ENCODE results near the gene ADARB2.

- TF ChIP-seq, protein P1, sequence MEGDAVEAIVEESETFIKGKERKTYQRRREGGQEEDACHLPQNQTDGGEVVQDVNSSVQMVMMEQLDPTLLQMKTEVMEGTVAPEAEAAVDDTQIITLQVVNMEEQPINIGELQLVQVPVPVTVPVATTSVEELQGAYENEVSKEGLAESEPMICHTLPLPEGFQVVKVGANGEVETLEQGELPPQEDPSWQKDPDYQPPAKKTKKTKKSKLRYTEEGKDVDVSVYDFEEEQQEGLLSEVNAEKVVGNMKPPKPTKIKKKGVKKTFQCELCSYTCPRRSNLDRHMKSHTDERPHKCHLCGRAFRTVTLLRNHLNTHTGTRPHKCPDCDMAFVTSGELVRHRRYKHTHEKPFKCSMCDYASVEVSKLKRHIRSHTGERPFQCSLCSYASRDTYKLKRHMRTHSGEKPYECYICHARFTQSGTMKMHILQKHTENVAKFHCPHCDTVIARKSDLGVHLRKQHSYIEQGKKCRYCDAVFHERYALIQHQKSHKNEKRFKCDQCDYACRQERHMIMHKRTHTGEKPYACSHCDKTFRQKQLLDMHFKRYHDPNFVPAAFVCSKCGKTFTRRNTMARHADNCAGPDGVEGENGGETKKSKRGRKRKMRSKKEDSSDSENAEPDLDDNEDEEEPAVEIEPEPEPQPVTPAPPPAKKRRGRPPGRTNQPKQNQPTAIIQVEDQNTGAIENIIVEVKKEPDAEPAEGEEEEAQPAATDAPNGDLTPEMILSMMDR (IDR thresholded peaks at IDR 0.05): no peak
- no peak for TF ChIP-seq POLR2A (IDR thresholded peaks at IDR 0.05)
Observed at GRCh38 chr10:1187151-1187854, 550.0 kb downstream of the ADARB2 start.

All from Peyer's patch (tissue), 4 donors.